NCI-H2171 treated with DMSO at 0.1 percent for 48 hours (cell line): ENCODE data around the gene ARHGEF39.

ENCODE experiments used
- DNase-seq: peaks from one replicate; lab custom pipeline; 2025; lab: John Stamatoyannopoulos, UW

The ARHGEF39 gene

GRCh38 chr9:35690614-35691333 lies 25.8 kb upstream of the ARHGEF39 start:
- no peak for DNase-seq

- no peak for DNase-seq
Measured at GRCh38 chr9:35690294-35690613, 25.3 kb upstream of the ARHGEF39 start.

- no peak for DNase-seq
Measured at GRCh38 chr9:35689542-35690293, 24.7 kb upstream of the ARHGEF39 start, which contains the start of gene TPM2. TSS of gene TPM2 (minus strand) at chr9:35689925. CDS start at chr9:35689817, 108 bp downstream.

- no peak for DNase-seq
Measured at GRCh38 chr9:35688558-35689541, 23.9 kb upstream of the ARHGEF39 start.

- DNase-seq: no peak
Measured at GRCh38 chr9:35687972-35688557, 23.1 kb upstream of the ARHGEF39 start.

- DNase-seq: no peak
Measured at GRCh38 chr9:35687306-35687705, 22.3 kb upstream of the ARHGEF39 start.

GRCh38 chr9:35686222-35687203 lies 21.5 kb upstream of the ARHGEF39 start:
- no peak for DNase-seq

- no peak for DNase-seq
Measured at GRCh38 chr9:35685506-35685905, 20.5 kb upstream of the ARHGEF39 start.

- DNase-seq: no peak
Measured at GRCh38 chr9:35684921-35685320, 19.9 kb upstream of the ARHGEF39 start.

- no peak for DNase-seq
Measured at GRCh38 chr9:35683323-35683722, 18.3 kb upstream of the ARHGEF39 start.

GRCh38 chr9:35682520-35683315 lies 17.7 kb upstream of the ARHGEF39 start:
- no peak for DNase-seq

GRCh38 chr9:35682051-35682450 lies 17.1 kb upstream of the ARHGEF39 start:
- DNase-seq: no peak

- no peak for DNase-seq
Measured at GRCh38 chr9:35681341-35682002, 16.5 kb upstream of the ARHGEF39 start.

- no peak for DNase-seq
Measured at GRCh38 chr9:35680331-35681105, 15.5 kb upstream of the ARHGEF39 start.

GRCh38 chr9:35679766-35680330 lies 14.9 kb upstream of the ARHGEF39 start:
- no peak for DNase-seq

- DNase-seq: no peak
Measured at GRCh38 chr9:35679091-35679490, 14.1 kb upstream of the ARHGEF39 start.

- DNase-seq: no peak
Measured at GRCh38 chr9:35675732-35676392, 10.9 kb upstream of the ARHGEF39 start.

- DNase-seq: no peak
Measured at GRCh38 chr9:35675204-35675603, 10.2 kb upstream of the ARHGEF39 start.
